Suprapubic skin (tissue), 3 donors: Measurements from ENCODE around the gene PTH2R.

Source experiments
- CTCF ChIP-seq, 2 donors: fragments of 200-600 bp in 1 of 2; fragments of 450-650 bp in 1 of 2; sonication (generic) in 1 of 2; IDR thresholded peaks; one replicate each; pipeline ENCODE4 v1.5.1; 2016 to 2019; ENCODE audit warnings: antibody characterized with exemption in 2 of 2, mild to moderate bottlenecking in 1 of 2, moderate library complexity in 1 of 2
- POLR2AphosphoS5 ChIP-seq, 3 donors: sonication (generic); formaldehyde crosslinking; IDR thresholded peaks; one replicate each; pipeline ENCODE4 v1.6.1; 2017; ENCODE audit warnings: antibody characterized with exemption in 3 of 3

- TF ChIP-seq CTCF (IDR thresholded peaks at IDR 0.05), result peak; percentile 42 to 78
- TF ChIP-seq POLR2AphosphoS5 (IDR thresholded peaks at IDR 0.05), result no peak
Measured at GRCh38 chr2:208373460-208374089, 33.0 kb upstream of the PTH2R start.
